Measurements from ENCODE around the gene CNOT4. TPM values are rescaled to one million over a fixed set of nuclear protein-coding genes. Genes with fewer than 3 reads are reported as not detected.

Gene CNOT4
- total and polyA plus RNA-seq, 10 of the 15 experiments (the other 5 are each of a cell fraction or from before 2014, with no cell fraction given): 9.4 to 29.6 (median 16.6) TPM

DNA sequence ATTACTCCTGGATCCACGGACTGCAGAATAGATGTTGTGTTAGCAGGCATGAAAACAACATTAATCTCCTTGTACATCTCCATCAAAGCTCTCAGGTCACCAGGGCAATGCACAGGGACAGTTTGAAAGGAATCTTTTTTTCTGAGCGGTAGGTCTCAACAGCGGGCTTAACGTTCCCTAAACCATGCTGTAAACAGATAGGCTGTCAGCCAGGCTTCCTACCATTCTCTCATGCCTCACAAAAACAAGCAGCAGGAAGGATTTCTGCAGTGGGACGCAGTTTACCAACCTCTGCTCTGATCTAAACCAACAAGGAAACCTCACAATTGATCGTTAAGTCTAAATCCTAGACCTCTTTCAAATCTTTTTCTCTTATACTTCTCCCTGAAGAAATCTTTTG is 50.8 kb downstream of the CNOT4 start:
- ChIA-PET POLR2A (no interaction called here), SMC1A (ENCODE audit: uncharacterized antibody, unreplicated experiment) (interaction anchor here (1.0 to 1.9 kb wide), 4 partner anchors 12 to 185 kb away, joined by 3 to 5 read pairs (median 4); no protein-coding TSS in a partner anchor), CTCF (interaction anchor here (0.5 to 2.1 kb wide), 4 partner anchors 12 to 41 kb away, joined by 3 to 6 read pairs (median 4); no protein-coding TSS in a partner anchor), RAD21 (ENCODE audit: unreplicated experiment) (no interaction called here)
- no peaks in the 10 kb centered on the region for H4K20me1 ChIP-seq (ENCODE audit: control insufficient read depth, insufficient read depth)
- no peaks in the 10 kb centered on the region; the same call in 2 of the 3 replicates for H3K9me3 ChIP-seq (replicated peaks; ENCODE audit: control insufficient read depth, insufficient read depth, low read length)
- in situ Hi-C loops (cut with MboI) (no loop called here), intact Hi-C loops (cut with micrococcal nuclease; ENCODE audit: unreplicated experiment) (no loop called here)
- H3K9ac ChIP-seq (ENCODE audit: control insufficient read depth, insufficient read depth, low read length): no peak overlapping the region
- TF ChIP-seq SIN3A (IDR thresholded peaks at IDR 0.05; ENCODE audit: low read depth, low read length): no peak
- TF ChIP-seq KAT2A (conservative IDR thresholded peaks at IDR 0.05; ENCODE audit: control insufficient read depth, low read depth, low read length): no peak
- TF ChIP-seq BCLAF1 (IDR thresholded peaks at IDR 0.05): no peak
- TF ChIP-seq RCOR1 (conservative IDR thresholded peaks at IDR 0.05; ENCODE audit: low read depth, low read length): no peak
- TF ChIP-seq BACH1 (IDR thresholded peaks at IDR 0.05; ENCODE audit: borderline replicate concordance): no peak
- TF ChIP-seq NFYA (IDR thresholded peaks at IDR 0.05; ENCODE audit: borderline replicate concordance, low read depth, low read length): no peak
- no peak for TF ChIP-seq DPF2 (IDR thresholded peaks at IDR 0.05)
- TF ChIP-seq MEF2B (IDR thresholded peaks at IDR 0.05; ENCODE audit: partially characterized antibody, poor library complexity, severe bottlenecking): no peak
- TF ChIP-seq ATF7 (IDR thresholded peaks at IDR 0.05; ENCODE audit: low read depth): no peak
- no peak for TF ChIP-seq FOXK2 (IDR thresholded peaks at IDR 0.05)
- no peak for TF ChIP-seq SMARCA5 (IDR thresholded peaks at IDR 0.05)
- no peak for ATAC-seq
- WGBS (ENCODE audit: insufficient coverage, insufficient replicate concordance, low lambda C conversion rate, missing lambda C conversion rate): 96% methylated on average over 6 of the region's 6 CpGs
- no peak overlapping the region for H3K27ac ChIP-seq (ENCODE audit: control insufficient read depth, insufficient read depth)
- no peak overlapping the region for H3K4me2 ChIP-seq (ENCODE audit: control insufficient read depth, insufficient read depth)
- BruUV-seq (replicated peaks): no TSS peak
- no peak overlapping the region for H2AFZ ChIP-seq (ENCODE audit: control insufficient read depth, low read depth, low read length)
- H3K27me3 ChIP-seq (replicated peaks in 1 of 2; ENCODE audit: control insufficient read depth in 2 of 2, insufficient read depth in 2 of 2, low read length in 1 of 2): no peaks in the 10 kb centered on the region
- DNase-seq (ENCODE audit: low read depth, low spot score): no peak
- H3K79me2 ChIP-seq (ENCODE audit: control insufficient read depth, insufficient read depth, low read length): peaks cover 67% of the 10 kb centered on the region
- no peak for FAIRE-seq
- H3K4me3 ChIP-seq: no peak overlapping the region
- H3K4me1 ChIP-seq (ENCODE audit: control insufficient read depth, insufficient read depth, low read length): peaks cover 16% of the 10 kb centered on the region
- H3K36me3 ChIP-seq (ENCODE audit: control insufficient read depth in 2 of 2, insufficient read depth in 2 of 2, low read length in 1 of 2): no peaks in the 10 kb centered on the region

Data from GM12878 (cell line).